AG04450 (cell line): ENCODE results near the gene SCAF11. TPM values are rescaled to one million over a fixed set of nuclear protein-coding genes. Genes with fewer than 3 reads are reported as not detected.

Experiments used
- CTCF ChIA-PET: fragments of 300-600, 350-600 bp; formaldehyde crosslinking; extraction: SDS; loops from one replicate; lab custom pipeline; 2022; ENCODE audit warnings: antibody characterized with exemption, inconsistent platforms; lab: Charles Lee
- POLR2A ChIA-PET: fragments of 350-600 bp; formaldehyde crosslinking; extraction: SDS; loops from one replicate; lab custom pipeline; 2021; ENCODE audit warnings: antibody characterized with exemption, inconsistent platforms; lab: Yijun Ruan, JAX
- DNase-seq: peaks from one replicate; pipeline ENCODE4 v3.0.0-alpha.2; 2011; ENCODE audit warnings: low read depth, low spot score
- H3K27ac ChIP-seq: one replicate; pipeline ENCODE4 v1.5.1; 2012; ENCODE audit warnings: low read depth, low read length, control low read depth
- H3K27me3 ChIP-seq: one replicate; pipeline ENCODE4 v1.6.0; 2012; ENCODE audit warnings: low read length; ENCODE audit not compliant: control insufficient read depth, insufficient read depth
- H3K4me3 ChIP-seq: 2 replicates; pipeline ENCODE4 v1.5.1; 2011; ENCODE audit warnings: mild to moderate bottlenecking, low read depth, low read length, control low read depth
- H3K9me3 ChIP-seq: 2 replicates; pipeline ENCODE4 v1.5.1; 2012; ENCODE audit warnings: low read length; ENCODE audit not compliant: control insufficient read depth, insufficient read depth
- CTCF ChIP-seq: IDR thresholded peaks from 2 replicates; pipeline ENCODE4 v1.5.1; 2011; ENCODE audit warnings: low read depth, low read length, control low read depth, inconsistent platforms
- polyA plus RNA-seq: library from polyadenylated mRNA; depleted of rRNA; stranded (reverse); fragments of >200 nt; gene quantifications from 2 replicates; pipeline ENCODE4 v1.2.3, GENCODE V29; 2011

SCAF11 gene
- polyA plus RNA-seq, 1 experiment: 66.2 TPM

GRCh38 chr12:45991284-45992249 lies 1.2 kb upstream of the SCAF11 start:
- no peak for DNase-seq
- H3K9me3 ChIP-seq: peaks cover 4% of the 10 kb centered on the region; the same call in 1 of the 2 replicates
- no peaks in the 10 kb centered on the region for H3K27me3 ChIP-seq
- H3K27ac ChIP-seq: peak overlapping the region; percentile 85
- ChIA-PET CTCF (interaction anchor here (0.6 to 1.4 kb wide), 20 partner anchors 9 to 943 kb away, joined by 3 to 11 read pairs (median 4); no protein-coding TSS in a partner anchor), POLR2A (interaction anchor here (0.8 to 1.1 kb wide), 4 partner anchors 19 to 341 kb away, joined by 3 to 10 read pairs (median 4); no protein-coding TSS in a partner anchor)
- H3K4me3 ChIP-seq: peak overlapping the region; percentile 72
- no peak; the same call in 1 of the 2 replicates for TF ChIP-seq CTCF

- DNase-seq: no peak
- Histone ChIP-seq H3K9me3 (peaks cover 4% of the 10 kb centered on the region; the same call in 1 of the 2 replicates), H3K27ac (peak overlapping the region; percentile 98), H3K27me3 (no peaks in the 10 kb centered on the region), H3K4me3 (peak overlapping the region; percentile 91)
- ChIA-PET CTCF (interaction anchor here (0.7 to 1.4 kb wide), 6 partner anchors 14 to 1032 kb away, joined by 3 to 5 read pairs (median 3); no protein-coding TSS in a partner anchor), POLR2A (interaction anchor here (0.7 to 1.6 kb wide), 5 partner anchors 16 to 774 kb away, joined by 3 to 9 read pairs (median 4); partner anchors contain the start of gene ANO6)
- no peak for TF ChIP-seq CTCF
Measured at GRCh38 chr12:45989721-45990467, 480 bp downstream of the SCAF11 start.

- ChIA-PET CTCF (interaction anchor here (0.7 to 1.0 kb wide), 3 partner anchors 21 to 1032 kb away, joined by 3 read pairs; no protein-coding TSS in a partner anchor), POLR2A (interaction anchor here (0.7 to 1.6 kb wide), 4 partner anchors 16 to 227 kb away, joined by 3 to 9 read pairs (median 4); no protein-coding TSS in a partner anchor)
- DNase-seq: no peak
- TF ChIP-seq CTCF: no peak
- H3K27ac ChIP-seq: peak overlapping the region; percentile 98
- H3K27me3 ChIP-seq: no peaks in the 10 kb centered on the region
- peak overlapping the region; percentile 91 for H3K4me3 ChIP-seq
- H3K9me3 ChIP-seq: peaks cover 4% of the 10 kb centered on the region; the same call in 1 of the 2 replicates
Measured at GRCh38 chr12:45989287-45989686, 1.1 kb downstream of the SCAF11 start.

- no peak for DNase-seq
Measured at GRCh38 chr12:45988264-45988663, 2.1 kb downstream of the SCAF11 start.

More at GRCh38 chr12:45988264-45988663, 2.1 kb downstream of the SCAF11 start:
- Histone ChIP-seq H3K27me3 (no peaks in the 10 kb centered on the region), H3K9me3 (peaks cover 4% of the 10 kb centered on the region; the same call in 1 of the 2 replicates), H3K27ac (no peak overlapping the region), H3K4me3 (peak overlapping the region; percentile 91)
- no peak for TF ChIP-seq CTCF
- POLR2A ChIA-PET: no interaction called here
- CTCF ChIA-PET: no interaction called here
